PC-9 (cell line): ENCODE measurements around the gene ENTPD7. TPM values are rescaled to one million over a fixed set of nuclear protein-coding genes. Genes with fewer than 3 reads are reported as not detected.

ENCODE experiments used
- BruUV-seq: library from RNA; stranded (reverse); fragments of 400-500 nt; replicated peaks from 2 replicates; lab custom pipeline; 2021; lab: Mats Ljungman, UMichigan
- CTCF ChIA-PET: fragments of 300-600 bp; sonication (Branson Sonifier 250); formaldehyde crosslinking; loops from one replicate; lab custom pipeline; 2022; ENCODE audit warnings: antibody characterized with exemption; lab: Charles Lee
- POLR2A ChIA-PET: fragments of 300-600 bp; sonication (Branson Sonifier 250); formaldehyde crosslinking; loops from one replicate; lab custom pipeline; 2022; ENCODE audit warnings: antibody characterized with exemption; ENCODE audit not compliant: unreplicated experiment; lab: Charles Lee
- DNase-seq, 2 experiments: peaks; one replicate each; pipeline versions ENCODE4 v3.0.0 to v3.0.0-alpha.2; 2015 to 2022; ENCODE audit warnings: mixed read lengths in 1 of 2
- H2AFZ ChIP-seq: fragments of 200-600 bp; sonication (generic); 2 replicates; pipeline ENCODE4 v1.8.1; 2017; ENCODE audit warnings: antibody characterized with exemption
- H3F3A ChIP-seq: fragments of 200-600 bp; sonication (generic); 2 replicates; pipeline ENCODE4 v1.8.1; 2017; ENCODE audit warnings: antibody characterized with exemption, mild to moderate bottlenecking, low read depth; ENCODE audit not compliant: insufficient read depth
- H3K27ac ChIP-seq: fragments of 200-600 bp; sonication (generic); 2 replicates; pipeline ENCODE4 v1.6.1; 2016; ENCODE audit warnings: mixed run types
- H3K27me3 ChIP-seq: fragments of 200-600 bp; sonication (generic); 2 replicates; pipeline ENCODE4 v1.6.1; 2016; ENCODE audit warnings: low read depth, mixed run types; ENCODE audit not compliant: insufficient read depth
- H3K36me3 ChIP-seq: fragments of 200-600 bp; sonication (generic); 2 replicates; pipeline ENCODE4 v1.6.1; 2016; ENCODE audit warnings: low read depth, mixed run types
- H3K4me1 ChIP-seq: fragments of 200-600 bp; sonication (generic); replicated peaks from 2 replicates; pipeline ENCODE4 v1.6.1; 2016; ENCODE audit warnings: mixed run types; ENCODE audit not compliant: insufficient read depth
- H3K4me2 ChIP-seq: fragments of 200-600 bp; sonication (generic); 2 replicates; pipeline ENCODE4 v1.6.1; 2017; ENCODE audit warnings: mixed run types
- H3K4me3 ChIP-seq: fragments of 200-600 bp; sonication (generic); 2 replicates; pipeline ENCODE4 v1.6.1; 2016; ENCODE audit warnings: mixed run types
- H3K79me2 ChIP-seq: fragments of 200-600 bp; sonication (generic); 2 replicates; pipeline ENCODE4 v1.6.1; 2017; ENCODE audit warnings: low read depth, mixed run types
- H3K9me2 ChIP-seq: fragments of 200-600 bp; sonication (generic); 2 replicates; pipeline ENCODE4 v1.8.1; 2017; ENCODE audit warnings: mild to moderate bottlenecking; ENCODE audit not compliant: insufficient read depth
- H3K9me3 ChIP-seq: fragments of 200-600 bp; sonication (generic); 2 replicates; pipeline ENCODE4 v1.8.1; 2016; ENCODE audit warnings: low read depth; ENCODE audit not compliant: insufficient read depth
- H4K20me1 ChIP-seq: fragments of 200-600 bp; sonication (generic); 2 replicates; pipeline ENCODE4 v1.8.1; 2017; ENCODE audit not compliant: insufficient read depth
- EZH2 ChIP-seq: fragments of 200-600 bp; sonication (generic); IDR thresholded peaks from 2 replicates; pipeline ENCODE4 v1.8.0; 2017; ENCODE audit warnings: antibody characterized with exemption, low read depth
- intact Hi-C: fragments of 100-400 bp; cut with micrococcal nuclease; formaldehyde crosslinking; loops from one replicate; pipeline ENCODE4 v1.10.0; 2022; ENCODE audit not compliant: unreplicated experiment
- total RNA-seq: library from RNA; stranded (reverse); gene quantifications from 2 replicates; pipeline ENCODE4 v1.2.3, GENCODE V29; 2021
- TF ChIP-seq, protein P1 (sequence below): fragments of 200-600 bp; sonication (generic); conservative IDR thresholded peaks from 2 replicates; pipeline ENCODE4 v1.6.1; 2017; ENCODE audit warnings: mixed run types, antibody characterized with exemption, mild to moderate bottlenecking, moderate library complexity

ENTPD7 gene
- total RNA-seq, 1 experiment from 2014 or later = 5.4 TPM

DNA sequence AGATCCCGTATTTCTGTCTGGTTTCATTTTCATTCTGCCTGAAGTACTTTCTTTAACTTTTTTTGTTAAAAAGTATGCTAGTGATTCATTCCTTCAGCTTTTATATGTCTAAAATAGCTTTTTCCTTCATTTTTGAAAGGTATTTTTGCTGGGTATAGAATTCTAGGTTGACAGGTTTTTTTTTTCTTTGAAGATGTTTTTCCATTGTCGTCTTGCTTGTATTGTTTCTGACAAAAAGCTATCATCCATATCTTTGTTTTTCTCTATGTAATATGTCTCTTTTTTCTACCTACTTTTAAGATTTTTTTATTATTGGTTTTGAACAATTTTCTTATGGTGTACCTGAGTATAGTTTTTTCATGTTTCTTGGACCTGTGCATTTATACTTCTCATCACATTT is 81.0 kb downstream of the ENTPD7 start:
- H4K20me1 ChIP-seq = no peaks in the 10 kb centered on the region
- 0 out of 2 replicates have a peak, but pooled peaks cover 2% of the 10 kb centered on the region for H3F3A ChIP-seq
- 0 out of 2 replicates have a peak, but pooled peaks cover 1% of the 10 kb centered on the region for H3K79me2 ChIP-seq
- no peak overlapping the region for H2AFZ ChIP-seq
- BruUV-seq = no TSS peak
- no peaks in the 10 kb centered on the region for H3K4me1 ChIP-seq
- no peak overlapping the region for H3K4me3 ChIP-seq
- ChIA-PET POLR2A (interaction anchor here (0.6 kb wide), 1 partner anchor 26 kb away, joined by 5 read pairs; no protein-coding TSS in a partner anchor), CTCF (no interaction called here)
- intact Hi-C loops = no loop called here
- H3K9me2 ChIP-seq = no peaks in the 10 kb centered on the region; the same call in 1 of the 2 replicates
- no peaks in the 10 kb centered on the region for H3K27me3 ChIP-seq
- no peak overlapping the region for H3K4me2 ChIP-seq
- no peak overlapping the region for H3K27ac ChIP-seq
- peaks cover 21% of the 10 kb centered on the region for H3K36me3 ChIP-seq
- no peaks in the 10 kb centered on the region for H3K9me3 ChIP-seq
- DNase-seq = no peak
- no peak for TF ChIP-seq EZH2
- TF ChIP-seq, protein P1, sequence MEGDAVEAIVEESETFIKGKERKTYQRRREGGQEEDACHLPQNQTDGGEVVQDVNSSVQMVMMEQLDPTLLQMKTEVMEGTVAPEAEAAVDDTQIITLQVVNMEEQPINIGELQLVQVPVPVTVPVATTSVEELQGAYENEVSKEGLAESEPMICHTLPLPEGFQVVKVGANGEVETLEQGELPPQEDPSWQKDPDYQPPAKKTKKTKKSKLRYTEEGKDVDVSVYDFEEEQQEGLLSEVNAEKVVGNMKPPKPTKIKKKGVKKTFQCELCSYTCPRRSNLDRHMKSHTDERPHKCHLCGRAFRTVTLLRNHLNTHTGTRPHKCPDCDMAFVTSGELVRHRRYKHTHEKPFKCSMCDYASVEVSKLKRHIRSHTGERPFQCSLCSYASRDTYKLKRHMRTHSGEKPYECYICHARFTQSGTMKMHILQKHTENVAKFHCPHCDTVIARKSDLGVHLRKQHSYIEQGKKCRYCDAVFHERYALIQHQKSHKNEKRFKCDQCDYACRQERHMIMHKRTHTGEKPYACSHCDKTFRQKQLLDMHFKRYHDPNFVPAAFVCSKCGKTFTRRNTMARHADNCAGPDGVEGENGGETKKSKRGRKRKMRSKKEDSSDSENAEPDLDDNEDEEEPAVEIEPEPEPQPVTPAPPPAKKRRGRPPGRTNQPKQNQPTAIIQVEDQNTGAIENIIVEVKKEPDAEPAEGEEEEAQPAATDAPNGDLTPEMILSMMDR = no peak

DNA sequence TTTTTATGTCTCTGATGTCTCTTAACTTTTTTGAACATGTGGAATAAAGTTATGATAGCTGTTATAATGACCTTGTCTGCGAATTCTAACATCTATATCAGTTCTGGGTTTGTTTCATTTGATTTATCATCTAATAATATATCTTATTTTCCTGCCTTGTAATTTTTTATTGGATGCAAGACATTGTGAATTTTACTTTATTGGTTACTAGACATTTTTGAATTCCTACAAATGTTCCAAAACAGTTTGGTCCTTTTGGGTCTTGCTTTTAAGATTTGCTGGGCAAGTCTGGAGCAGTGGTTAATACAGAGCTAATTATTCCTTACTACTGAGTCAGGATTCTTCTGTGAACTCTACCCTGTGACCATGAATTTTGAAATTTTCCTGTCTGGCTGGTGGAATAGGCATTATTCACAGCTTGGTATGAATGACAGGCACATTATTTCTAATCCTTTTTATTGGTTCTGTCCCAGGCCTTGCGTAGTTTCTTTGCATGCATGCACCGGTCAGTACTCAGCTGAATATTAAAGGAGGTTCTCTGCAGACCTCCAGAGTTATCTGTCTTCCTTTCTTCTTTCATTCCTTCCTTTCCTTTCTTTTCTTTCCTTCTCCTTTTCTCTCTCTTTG is 81.7 kb downstream of the ENTPD7 start:
- Histone ChIP-seq H3K27ac (no peak overlapping the region), H3K4me1 (no peaks in the 10 kb centered on the region), H4K20me1 (no peaks in the 10 kb centered on the region), H3K79me2 (no peaks in the 10 kb centered on the region), H3K4me2 (no peak overlapping the region), H3K9me2 (no peaks in the 10 kb centered on the region; the same call in 1 of the 2 replicates), H2AFZ (no peak overlapping the region), H3F3A (no peaks in the 10 kb centered on the region), H3K9me3 (no peaks in the 10 kb centered on the region), H3K36me3 (peaks cover 21% of the 10 kb centered on the region), H3K27me3 (no peaks in the 10 kb centered on the region), H3K4me3 (no peak overlapping the region)
- POLR2A ChIA-PET = interaction anchor here (0.7 kb wide), 1 partner anchor 485 kb away, joined by 7 read pairs; no protein-coding TSS in a partner anchor
- BruUV-seq = no TSS peak
- CTCF ChIA-PET = no interaction called here
- intact Hi-C loops = no loop called here
- TF ChIP-seq EZH2 = no peak
- TF ChIP-seq, protein P1 = no peak
- no peak for DNase-seq

DNA sequence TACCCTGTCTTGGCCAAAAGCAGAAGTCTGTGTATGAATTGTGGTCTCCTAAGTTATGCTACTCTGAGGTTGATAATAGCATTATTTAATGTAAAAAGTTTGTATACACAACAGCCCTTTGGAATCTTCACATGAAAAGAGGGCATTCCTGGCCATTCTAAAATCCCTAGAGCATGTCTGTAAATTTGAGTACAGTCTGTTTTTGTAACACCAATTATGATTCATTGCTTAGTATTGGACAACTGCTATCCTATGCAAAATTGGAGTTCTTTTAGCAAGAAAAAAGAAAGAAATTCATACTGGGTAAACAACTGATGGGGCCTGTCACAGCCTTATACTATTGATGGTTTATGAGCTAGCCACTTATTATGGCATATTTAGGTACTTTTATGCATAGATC is 82.9 kb downstream of the ENTPD7 start:
- peaks cover 24% of the 10 kb centered on the region for H3K36me3 ChIP-seq
- H3K4me2 ChIP-seq = no peak overlapping the region
- H3K9me2 ChIP-seq = no peaks in the 10 kb centered on the region; the same call in 1 of the 2 replicates
- intact Hi-C loops = no loop called here
- DNase-seq = no peak
- H3K4me3 ChIP-seq = no peak overlapping the region
- no peak for TF ChIP-seq EZH2
- TF ChIP-seq, protein P1 = no peak
- H2AFZ ChIP-seq = no peak overlapping the region
- H3K27ac ChIP-seq = no peak overlapping the region
- CTCF ChIA-PET = no interaction called here
- no peaks in the 10 kb centered on the region for H3K4me1 ChIP-seq
- BruUV-seq = no TSS peak
- H3K9me3 ChIP-seq = no peaks in the 10 kb centered on the region
- H3K79me2 ChIP-seq = no peaks in the 10 kb centered on the region
- no peaks in the 10 kb centered on the region for H3F3A ChIP-seq
- H3K27me3 ChIP-seq = no peaks in the 10 kb centered on the region
- POLR2A ChIA-PET = no interaction called here
- H4K20me1 ChIP-seq = no peaks in the 10 kb centered on the region
